Fibroblast of lung (primary cell): Measurements from ENCODE around the gene PLSCR2.

Experiments
- EZH2 ChIP-seq: IDR thresholded peaks from 2 replicates; pipeline ENCODE4 v1.5.1; 2012; ENCODE audit warnings: low read length, control low read depth, mild to moderate bottlenecking; ENCODE audit errors: missing control alignments
- TF ChIP-seq, protein P1 (sequence below), 2 donors: IDR thresholded peaks in 1 of 2; conservative IDR thresholded peaks in 1 of 2; 1 replicate in 1 of 2; 2 replicates in 1 of 2; pipeline ENCODE4 v1.5.1; 2011 to 2012; ENCODE audit warnings: low read length in 2 of 2, control low read depth in 1 of 2, inconsistent platforms in 1 of 2, low read depth in 1 of 2, mild to moderate bottlenecking in 1 of 2

DNA sequence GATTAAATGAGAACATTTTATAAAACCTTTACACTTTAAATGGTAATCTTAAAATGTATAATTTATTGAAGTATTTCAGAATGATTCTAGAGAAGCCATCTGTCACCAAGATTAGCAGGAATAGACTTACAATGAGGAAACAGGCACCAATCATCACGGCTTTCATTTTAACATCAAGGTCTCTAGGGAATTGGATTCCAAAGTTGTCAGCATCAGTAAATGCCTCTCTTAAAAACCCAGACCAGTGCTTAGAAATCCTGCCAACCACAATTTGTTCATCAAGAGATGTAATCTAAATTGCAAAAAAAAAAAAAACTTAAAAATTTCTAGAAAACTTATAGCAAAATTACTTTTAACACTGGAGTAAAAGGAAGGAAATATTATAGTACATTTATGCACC lies 20.3 kb downstream of the PLSCR2 start:
- TF ChIP-seq, protein P1, sequence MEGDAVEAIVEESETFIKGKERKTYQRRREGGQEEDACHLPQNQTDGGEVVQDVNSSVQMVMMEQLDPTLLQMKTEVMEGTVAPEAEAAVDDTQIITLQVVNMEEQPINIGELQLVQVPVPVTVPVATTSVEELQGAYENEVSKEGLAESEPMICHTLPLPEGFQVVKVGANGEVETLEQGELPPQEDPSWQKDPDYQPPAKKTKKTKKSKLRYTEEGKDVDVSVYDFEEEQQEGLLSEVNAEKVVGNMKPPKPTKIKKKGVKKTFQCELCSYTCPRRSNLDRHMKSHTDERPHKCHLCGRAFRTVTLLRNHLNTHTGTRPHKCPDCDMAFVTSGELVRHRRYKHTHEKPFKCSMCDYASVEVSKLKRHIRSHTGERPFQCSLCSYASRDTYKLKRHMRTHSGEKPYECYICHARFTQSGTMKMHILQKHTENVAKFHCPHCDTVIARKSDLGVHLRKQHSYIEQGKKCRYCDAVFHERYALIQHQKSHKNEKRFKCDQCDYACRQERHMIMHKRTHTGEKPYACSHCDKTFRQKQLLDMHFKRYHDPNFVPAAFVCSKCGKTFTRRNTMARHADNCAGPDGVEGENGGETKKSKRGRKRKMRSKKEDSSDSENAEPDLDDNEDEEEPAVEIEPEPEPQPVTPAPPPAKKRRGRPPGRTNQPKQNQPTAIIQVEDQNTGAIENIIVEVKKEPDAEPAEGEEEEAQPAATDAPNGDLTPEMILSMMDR (conservative IDR thresholded peaks at IDR 0.05 in 1 of 2, IDR thresholded peaks at IDR 0.05 in 1 of 2; ENCODE audit: low read depth in 1 of 2, low read length in 2 of 2) = no peak
- no peak for TF ChIP-seq EZH2
